Ascending aorta (tissue), 2 donors: ENCODE data around the gene EVC. TPM values are rescaled to one million over a fixed set of nuclear protein-coding genes. Genes with fewer than 3 reads are reported as not detected.
"Not testable (repeated sequence)": the region's sequence is repeated elsewhere in the genome, so short reads cannot be mapped to it uniquely, and the experiment has no call there.

Source experiments
- DNase-seq, 2 donors: peaks; one replicate each; pipeline ENCODE4 v3.0.0-alpha.2; 2019; ENCODE audit warnings: low spot score in 2 of 2
- H3K27ac ChIP-seq, 2 donors: fragments of 200-600 bp; sonication (generic); one replicate each; pipeline ENCODE4 v1.5.1; 2016 to 2017; ENCODE audit warnings: mild to moderate bottlenecking in 1 of 2
- H3K27me3 ChIP-seq: fragments of 200-600 bp; sonication (generic); one replicate; pipeline ENCODE4 v1.5.1; 2017
- H3K36me3 ChIP-seq, 2 donors: fragments of 200-600 bp; sonication (generic); one replicate each; pipeline ENCODE4 v1.5.1; 2016
- H3K4me1 ChIP-seq, 2 donors: fragments of 200-600 bp; sonication (generic); one replicate each; pipeline ENCODE4 v1.5.1; 2016 to 2017; ENCODE audit warnings: mild to moderate bottlenecking in 1 of 2
- H3K4me3 ChIP-seq, 2 donors: fragments of 200-600 bp; sonication (generic); one replicate each; pipeline ENCODE4 v1.5.1; 2016 to 2017; ENCODE audit warnings: mild to moderate bottlenecking in 1 of 2
- H3K9me3 ChIP-seq, 2 donors: fragments of 200-600 bp; sonication (generic); one replicate each; pipeline ENCODE4 v1.5.1; 2016
- intact Hi-C: fragments of 100-400 bp; cut with DNase I; formaldehyde crosslinking; loops from one replicate; pipeline ENCODE4 v1.15.1; 2023
- total RNA-seq: library from RNA; depleted of rRNA; stranded (reverse); fragments of >200 nt; gene quantifications from one replicate; pipeline ENCODE4 v1.1.0, GENCODE V29; 2016
- TF ChIP-seq, protein P1 (sequence below), 3 experiments: fragments of 200-600 bp in 2 of 3; fragments of 450-650 bp in 1 of 3; sonication (generic) in 2 of 3; IDR thresholded peaks; one replicate each; pipeline ENCODE4 v1.5.1; 2016 to 2019; ENCODE audit warnings: antibody characterized with exemption in 3 of 3, mild to moderate bottlenecking in 1 of 3, moderate library complexity in 1 of 3

EVC gene
- total RNA-seq, 1 donor from 2014 or later = 39.3 TPM

DNA sequence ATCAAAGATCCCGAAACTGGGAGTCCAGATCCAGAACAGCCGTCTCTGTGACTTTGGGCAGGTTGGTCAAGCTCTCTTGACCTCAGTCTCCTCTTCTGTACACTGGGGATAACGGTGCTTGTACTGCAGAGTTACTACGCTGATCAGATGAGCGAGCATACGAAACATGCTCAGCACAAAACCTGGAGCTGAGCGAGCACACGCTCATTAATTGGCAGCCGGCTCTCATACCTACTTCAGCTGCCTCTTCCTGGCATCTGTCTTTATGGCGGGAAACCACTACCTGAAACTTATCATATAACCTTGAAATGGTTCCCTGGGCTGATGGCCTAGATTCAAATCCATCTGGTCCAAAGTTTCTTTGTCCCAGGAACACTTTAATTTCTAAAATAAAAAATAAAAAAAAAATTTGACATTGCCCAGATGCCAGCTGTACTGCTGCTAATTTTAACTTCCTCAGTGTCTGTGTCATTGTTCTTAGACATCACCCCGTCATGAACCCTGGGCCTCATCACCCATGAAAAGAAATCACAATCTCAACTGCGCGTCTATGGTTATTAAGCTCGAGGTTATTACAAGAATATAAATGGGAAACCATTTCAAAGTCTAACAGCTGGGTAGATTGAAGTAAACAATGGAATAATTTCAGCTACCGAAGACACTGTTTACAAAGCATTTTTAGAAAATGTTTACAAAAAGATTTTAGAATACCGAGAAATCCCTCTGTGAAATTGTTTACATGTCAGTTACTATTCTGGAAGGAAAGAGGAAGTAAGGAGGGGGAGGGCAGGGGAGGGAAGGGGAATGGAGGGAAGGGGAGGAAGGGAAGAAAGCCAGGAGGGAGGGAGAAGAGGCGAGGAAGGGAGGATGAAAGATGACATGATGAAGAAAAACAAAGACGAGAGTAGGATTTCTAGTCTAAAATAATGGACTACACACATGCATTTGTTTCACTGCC, 132.9 kb downstream of the EVC start:
- TF ChIP-seq, protein P1, sequence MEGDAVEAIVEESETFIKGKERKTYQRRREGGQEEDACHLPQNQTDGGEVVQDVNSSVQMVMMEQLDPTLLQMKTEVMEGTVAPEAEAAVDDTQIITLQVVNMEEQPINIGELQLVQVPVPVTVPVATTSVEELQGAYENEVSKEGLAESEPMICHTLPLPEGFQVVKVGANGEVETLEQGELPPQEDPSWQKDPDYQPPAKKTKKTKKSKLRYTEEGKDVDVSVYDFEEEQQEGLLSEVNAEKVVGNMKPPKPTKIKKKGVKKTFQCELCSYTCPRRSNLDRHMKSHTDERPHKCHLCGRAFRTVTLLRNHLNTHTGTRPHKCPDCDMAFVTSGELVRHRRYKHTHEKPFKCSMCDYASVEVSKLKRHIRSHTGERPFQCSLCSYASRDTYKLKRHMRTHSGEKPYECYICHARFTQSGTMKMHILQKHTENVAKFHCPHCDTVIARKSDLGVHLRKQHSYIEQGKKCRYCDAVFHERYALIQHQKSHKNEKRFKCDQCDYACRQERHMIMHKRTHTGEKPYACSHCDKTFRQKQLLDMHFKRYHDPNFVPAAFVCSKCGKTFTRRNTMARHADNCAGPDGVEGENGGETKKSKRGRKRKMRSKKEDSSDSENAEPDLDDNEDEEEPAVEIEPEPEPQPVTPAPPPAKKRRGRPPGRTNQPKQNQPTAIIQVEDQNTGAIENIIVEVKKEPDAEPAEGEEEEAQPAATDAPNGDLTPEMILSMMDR (IDR thresholded peaks at IDR 0.05) = no peak
- Histone ChIP-seq H3K27ac (no peak overlapping the region), H3K4me1 (peaks cover 4% of the 10 kb centered on the region in 2 donors), H3K27me3 (no peaks in the 10 kb centered on the region), H3K9me3 (no peaks in the 10 kb centered on the region), H3K4me3 (no peak overlapping the region), H3K36me3 (no peaks in the 10 kb centered on the region)
- no peak for DNase-seq
- intact Hi-C loops = no loop called here

DNA sequence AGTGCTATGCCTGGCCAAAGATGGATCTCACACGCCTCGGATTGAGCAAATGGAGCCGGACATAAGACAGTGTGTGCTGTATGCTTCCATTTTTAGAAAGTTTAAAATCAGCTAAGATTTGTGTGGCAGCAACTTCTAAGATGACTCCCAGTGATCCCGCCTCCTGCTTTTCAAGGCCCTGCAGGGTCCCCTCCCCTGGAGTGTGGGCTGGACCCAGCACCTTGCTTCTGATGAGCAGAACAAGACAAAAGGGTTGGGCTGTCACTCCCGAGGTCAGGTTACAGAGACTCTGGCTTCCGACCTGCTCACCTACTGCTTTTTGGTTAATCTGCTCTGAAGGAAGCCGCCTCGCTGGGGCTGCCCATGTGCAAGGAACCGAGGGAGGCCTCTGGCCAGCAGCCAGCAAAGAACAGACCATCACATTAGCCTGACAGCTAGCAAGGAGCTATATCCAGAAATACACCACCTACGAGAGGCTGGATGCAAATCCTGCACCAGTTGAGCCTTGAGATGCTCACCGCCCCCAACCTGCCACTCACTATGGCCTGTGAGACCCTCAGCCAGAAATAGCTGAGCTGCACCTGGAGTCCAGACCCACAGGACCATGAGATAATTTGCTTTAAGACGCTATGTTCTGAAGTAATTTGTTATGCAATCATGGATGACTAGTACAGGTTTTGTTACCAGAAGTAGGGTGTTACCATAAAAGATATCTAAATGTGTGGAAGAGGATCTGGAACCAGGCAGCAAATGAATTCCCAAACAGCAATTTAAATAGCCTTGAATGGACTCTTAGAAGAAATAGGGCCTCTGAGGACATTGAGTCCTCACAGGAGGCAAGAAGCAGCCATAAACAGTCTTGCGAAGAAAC, 134.3 kb downstream of the EVC start:
- Histone ChIP-seq H3K9me3 (no peaks in the 10 kb centered on the region), H3K4me1 (peaks cover 3% of the 10 kb centered on the region in 2 donors), H3K4me3 (no peak overlapping the region), H3K27me3 (no peaks in the 10 kb centered on the region), H3K36me3 (no peaks in the 10 kb centered on the region), H3K27ac (no peak overlapping the region)
- intact Hi-C loops = no loop called here
- TF ChIP-seq, protein P1 (IDR thresholded peaks at IDR 0.05) = no peak
- no peak for DNase-seq

DNA sequence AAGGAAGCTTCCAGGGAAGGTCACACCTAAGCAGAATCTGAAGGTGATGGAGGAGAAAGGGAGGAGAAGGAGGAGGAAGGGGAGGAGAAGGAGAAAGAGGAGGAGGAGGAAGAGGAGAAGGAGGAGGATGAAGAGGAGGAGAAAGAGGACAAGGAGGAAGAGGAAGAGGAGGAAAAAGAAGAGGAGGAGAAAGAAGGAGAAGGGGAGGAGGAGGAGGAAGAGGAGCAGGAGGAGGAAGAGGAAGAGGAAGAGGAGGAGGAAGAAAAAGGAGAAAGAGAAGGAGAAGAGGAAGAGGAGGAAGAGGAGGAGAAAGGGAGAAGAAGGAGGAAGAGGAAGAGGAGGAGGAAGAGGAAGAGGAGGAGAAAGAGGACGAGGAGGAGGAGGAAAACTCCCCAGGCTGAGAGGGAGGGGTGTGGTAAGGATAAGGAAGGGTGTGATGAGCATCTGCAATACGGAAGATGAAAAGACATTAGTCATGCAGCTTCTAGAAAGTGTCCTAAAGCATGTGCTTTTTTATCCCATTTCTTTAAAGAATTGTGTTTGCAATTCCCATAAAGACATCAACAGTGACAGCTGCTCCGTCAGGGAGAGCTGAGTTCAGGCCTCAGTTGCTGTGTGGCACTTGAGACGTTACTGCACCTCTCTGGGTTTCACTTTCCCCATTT, 140.8 kb downstream of the EVC start:
- Histone ChIP-seq H3K27me3 (no peaks in the 10 kb centered on the region), H3K9me3 (no peaks in the 10 kb centered on the region), H3K4me3 (no peak overlapping the region), H3K36me3 (no peaks in the 10 kb centered on the region), H3K27ac (no peak overlapping the region), H3K4me1 (no peaks in the 10 kb centered on the region)
- TF ChIP-seq, protein P1 (IDR thresholded peaks at IDR 0.05) = no peak
- intact Hi-C loops = no loop called here
- DNase-seq = no peak

DNA sequence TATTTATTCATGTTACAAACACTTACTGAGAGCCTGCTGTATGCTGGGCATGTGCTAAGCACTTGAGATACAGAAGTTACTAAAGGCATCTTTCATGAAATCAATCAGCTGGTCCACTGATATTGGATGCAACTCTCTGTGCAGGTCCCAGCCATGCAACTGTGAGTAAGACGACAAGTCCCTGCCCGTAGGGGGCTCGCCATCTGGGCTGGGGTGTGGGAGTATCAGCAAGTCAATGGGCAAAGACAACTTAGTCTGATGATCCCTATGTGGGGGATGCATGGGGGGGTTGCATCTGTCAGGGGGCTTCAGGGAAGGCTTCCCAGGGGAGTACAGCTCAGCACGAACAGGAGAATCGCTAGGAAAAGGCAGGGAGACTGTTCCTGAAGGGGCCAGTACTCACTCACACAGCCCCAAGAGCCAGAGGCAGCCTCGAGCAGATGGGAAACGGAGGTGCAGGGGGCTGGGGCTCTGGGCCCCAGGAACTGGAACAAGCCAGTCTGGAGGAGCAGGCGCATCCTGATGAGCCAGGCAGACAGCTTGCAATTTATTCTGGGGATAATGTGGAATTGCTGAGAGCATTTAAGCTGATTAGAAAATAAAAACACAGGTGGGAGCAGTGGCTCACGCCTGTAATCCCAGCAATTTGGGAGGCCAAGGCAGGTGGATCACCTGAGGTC, 141.7 kb downstream of the EVC start:
- Histone ChIP-seq H3K4me1 (no peaks in the 10 kb centered on the region), H3K36me3 (no peaks in the 10 kb centered on the region), H3K9me3 (no peaks in the 10 kb centered on the region), H3K27ac (no peak overlapping the region), H3K4me3 (no peak overlapping the region), H3K27me3 (no peaks in the 10 kb centered on the region)
- DNase-seq = no peak
- intact Hi-C loops = no loop called here
- TF ChIP-seq, protein P1 (IDR thresholded peaks at IDR 0.05) = no peak

DNA sequence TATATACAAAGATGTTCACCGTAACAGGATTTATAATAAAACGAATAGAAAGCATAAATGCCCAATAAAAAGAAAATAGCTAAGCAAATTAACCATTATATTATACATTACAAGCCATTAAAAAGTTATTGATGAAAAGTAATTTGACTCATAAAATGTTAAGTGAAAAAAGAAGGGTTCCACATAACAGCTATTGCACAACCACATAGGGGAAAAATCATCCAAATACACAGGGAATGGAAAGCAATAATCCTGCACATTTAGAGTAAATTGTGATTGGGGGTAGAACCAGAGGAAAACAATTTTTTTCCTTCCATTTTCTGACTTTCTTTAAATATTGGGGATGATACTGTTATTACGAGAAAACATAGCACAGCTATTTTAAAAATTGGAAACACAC, 143.9 kb downstream of the EVC start:
- Histone ChIP-seq H3K9me3 (no peaks in the 10 kb centered on the region), H3K4me1 (no peaks in the 10 kb centered on the region), H3K4me3 (no peak overlapping the region), H3K27me3 (no peaks in the 10 kb centered on the region), H3K36me3 (no peaks in the 10 kb centered on the region), H3K27ac (no peak overlapping the region)
- no peak for DNase-seq
- TF ChIP-seq, protein P1 (IDR thresholded peaks at IDR 0.05) = no peak
- intact Hi-C loops = no loop called here

DNA sequence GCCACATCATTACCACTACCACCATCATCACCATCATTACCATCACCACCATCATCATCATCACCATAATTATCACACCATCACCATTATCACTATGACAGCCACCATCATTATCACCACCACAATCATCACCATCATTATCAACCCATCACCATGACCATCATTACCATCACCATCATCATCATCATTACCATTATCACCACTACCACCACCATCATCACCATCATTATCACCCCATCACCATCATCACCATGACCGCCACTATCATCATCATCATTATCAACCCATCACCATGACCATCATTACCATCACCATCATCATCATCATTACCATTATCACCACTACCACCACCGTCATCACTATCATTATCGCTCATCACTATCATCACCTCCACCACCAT, 145.4 kb downstream of the EVC start:
- H3K4me3 ChIP-seq, H3K36me3 ChIP-seq, H3K27ac ChIP-seq, H3K27me3 ChIP-seq, DNase-seq, H3K4me1 ChIP-seq, H3K9me3 ChIP-seq, intact Hi-C loops: not testable (repeated sequence)
